HCT116 (cell line): ENCODE results near the gene CSGALNACT2. TPM values are rescaled to one million over a fixed set of nuclear protein-coding genes. Genes with fewer than 3 reads are reported as not detected.
A peak's percentile ranks its signal among the peaks of the same experiment; 100 is the strongest.

ENCODE experiments used
- ATAC-seq: fragments of 200-7000 bp; cut with Tn5 transposase; 2 replicates; pipeline ENCODE4 v1.9.1; 2020; ENCODE audit warnings: mild to moderate bottlenecking, moderate library complexity
- BruUV-seq: library from RNA; stranded (reverse); fragments of 400-500 nt; replicated peaks from 2 replicates; lab custom pipeline; 2021; lab: Mats Ljungman, UMichigan
- CTCF ChIA-PET: fragments of 300-600 bp; sonication (Branson Sonifier 250); formaldehyde crosslinking; loops from one replicate; lab custom pipeline; 2021; ENCODE audit warnings: antibody characterized with exemption; lab: Charles Lee
- POLR2A ChIA-PET: fragments of 300-600, 350-600 bp; sonication (Branson Sonifier 250); formaldehyde crosslinking; loops from one replicate; lab custom pipeline; 2021; ENCODE audit warnings: antibody characterized with exemption; lab: Charles Lee
- RAD21 ChIA-PET, 2 experiments: fragments of 300-600 bp; sonication (Branson Sonifier 250); formaldehyde crosslinking; loops; one replicate each; lab custom pipeline; 2023; ENCODE audit warnings: low total read pairs in 2 of 2; ENCODE audit not compliant: uncharacterized antibody in 2 of 2, unreplicated experiment in 2 of 2, low non-redundant PET in 1 of 2; lab: Charles Lee
- DNase-seq: peaks from one replicate; pipeline ENCODE4 v3.0.0-alpha.2; 2010; ENCODE audit warnings: low read depth, low spot score
- H2AFZ ChIP-seq: fragments of 200-600 bp; shearing (Covaris generic), sonication (generic); 2 replicates; pipeline ENCODE4 v1.6.1; 2017; ENCODE audit warnings: low read depth, mixed run types, mixed read lengths, antibody characterized with exemption, low read length; ENCODE audit not compliant: poor library complexity, severe bottlenecking
- H3K27ac ChIP-seq: 2 replicates; pipeline ENCODE4 v1.5.1; 2012; ENCODE audit warnings: low read depth, low read length
- H3K27me3 ChIP-seq: fragments of 200-600 bp; sonication (generic); 2 replicates; pipeline ENCODE4 v1.6.1; 2016; ENCODE audit warnings: mixed run types, low read length, mixed read lengths; ENCODE audit not compliant: insufficient read depth
- H3K36me3 ChIP-seq, 2 experiments: fragments of 200-500 bp in 1 of 2; fragments of 200-600 bp in 1 of 2; sonication (Bioruptor generic) in 1 of 2; sonication (generic) in 1 of 2; 2 replicates each; pipeline versions ENCODE4 v1.5.1 to v1.6.1; 2014 to 2016; ENCODE audit warnings: low read length in 2 of 2, inconsistent platforms in 1 of 2, mixed read lengths in 1 of 2, mixed run types in 1 of 2; ENCODE audit not compliant: insufficient read depth in 2 of 2, control insufficient read depth in 1 of 2
- H3K4me1 ChIP-seq, 2 experiments: fragments of 200-600 bp in 1 of 2; sonication (generic) in 1 of 2; 2 replicates each; pipeline versions ENCODE4 v1.5.1 to v1.6.1; 2012 to 2017; ENCODE audit warnings: low read length in 2 of 2, inconsistent platforms in 1 of 2, mild to moderate bottlenecking in 1 of 2, mixed read lengths in 1 of 2, mixed run types in 1 of 2, moderate library complexity in 1 of 2; ENCODE audit not compliant: insufficient read depth in 2 of 2, control insufficient read depth in 1 of 2
- H3K4me2 ChIP-seq: fragments of 200-600 bp; sonication (generic); 2 replicates; pipeline ENCODE4 v1.6.1; 2017; ENCODE audit warnings: mixed run types, low read length, mixed read lengths
- H3K4me3 ChIP-seq, 2 experiments: fragments of 200-600 bp in 1 of 2; sonication (generic) in 1 of 2; replicated peaks in 1 of 2; 2 replicates each; pipeline ENCODE4 v1.5.1; 2011 to 2016; ENCODE audit warnings: low read length in 2 of 2, control low read depth in 1 of 2, low read depth in 1 of 2, mild to moderate bottlenecking in 1 of 2, mixed read lengths in 1 of 2, mixed run types in 1 of 2
- H3K79me2 ChIP-seq: fragments of 200-600 bp; sonication (generic); 2 replicates; pipeline ENCODE4 v1.6.1; 2017; ENCODE audit warnings: mild to moderate bottlenecking, mixed run types, low read length, moderate library complexity, mixed read lengths; ENCODE audit not compliant: insufficient read depth
- H3K9ac ChIP-seq: fragments of 200-600 bp; sonication (generic); 2 replicates; pipeline ENCODE4 v1.6.1; 2016; ENCODE audit warnings: low read length, mixed read lengths
- H3K9me2 ChIP-seq: fragments of 200-600 bp; sonication (generic), shearing (Covaris generic); 2 replicates; pipeline ENCODE4 v1.6.1; 2017; ENCODE audit warnings: mixed run types, mild to moderate bottlenecking, moderate library complexity; ENCODE audit not compliant: insufficient read depth
- H3K9me3 ChIP-seq, 2 experiments: fragments of 200-500 bp in 1 of 2; fragments of 200-600 bp in 1 of 2; sonication (Bioruptor generic) in 1 of 2; sonication (generic) in 1 of 2; 2 replicates each; pipeline ENCODE4 v1.6.1; 2014 to 2017; ENCODE audit warnings: low read length in 2 of 2, mixed read lengths in 2 of 2, inconsistent platforms in 1 of 2, low read depth in 1 of 2, mild to moderate bottlenecking in 1 of 2, mixed run types in 1 of 2, moderate library complexity in 1 of 2; ENCODE audit not compliant: control insufficient read depth in 1 of 2, insufficient read depth in 1 of 2
- H4K20me1 ChIP-seq: fragments of 200-600 bp; sonication (generic), shearing (Covaris generic); 2 replicates; pipeline ENCODE4 v1.6.1; 2017; ENCODE audit warnings: mixed run types, mild to moderate bottlenecking, moderate library complexity; ENCODE audit not compliant: insufficient read depth
- CEBPB ChIP-seq: IDR thresholded peaks from 2 replicates; pipeline ENCODE4 v1.6.1; 2012; ENCODE audit warnings: low read depth
- CTCF ChIP-seq, 3 experiments: fragments of 200-600 bp in 1 of 3; sonication (generic) in 1 of 3; IDR thresholded peaks in 2 of 3; conservative IDR thresholded peaks in 1 of 3; 2 replicates each; pipeline ENCODE4 v1.5.1; 2012 to 2017; ENCODE audit warnings: low read depth in 2 of 3, low read length in 2 of 3, antibody characterized with exemption in 1 of 3, borderline replicate concordance in 1 of 3, control low read depth in 1 of 3, mild to moderate bottlenecking in 1 of 3, mixed read lengths in 1 of 3, mixed run types in 1 of 3, moderate library complexity in 1 of 3; ENCODE audit not compliant: insufficient read depth in 1 of 3
- EZH2 ChIP-seq: fragments of 200-600 bp; sonication (generic); IDR thresholded peaks from 2 replicates; pipeline ENCODE4 v1.6.1; 2017; ENCODE audit warnings: antibody characterized with exemption, mixed run types
- RAD21 ChIP-seq: IDR thresholded peaks from 2 replicates; pipeline ENCODE4 v1.6.1; 2012; ENCODE audit warnings: low read depth, mild to moderate bottlenecking
- ZFX ChIP-seq: fragments of 450-650 bp; IDR thresholded peaks from 2 replicates; pipeline ENCODE4 v1.6.1; 2017
- ZNF274 ChIP-seq: fragments of 200-500 bp; sonication (Bioruptor generic); IDR thresholded peaks from 2 replicates; pipeline ENCODE4 v1.6.1; 2014; ENCODE audit warnings: mild to moderate bottlenecking, low read depth, low read length, inconsistent platforms
- intact Hi-C: fragments of 100-400 bp; cut with micrococcal nuclease; formaldehyde crosslinking; loops from 2 replicates; pipeline ENCODE4 v1.10.0; 2022
- total RNA-seq: library from RNA; stranded (reverse); gene quantifications from one replicate; pipeline ENCODE4 v1.2.1, GENCODE V29; 2021; ENCODE audit not compliant: unreplicated experiment

Gene CSGALNACT2
- total RNA-seq, 1 experiment from 2014 or later, result 9.9 TPM

- ChIA-PET RAD21 (no interaction called here), CTCF (interaction anchor here (0.5 to 4.6 kb wide), 10 partner anchors 9 to 151 kb away, joined by 3 to 40 read pairs (median 4); no protein-coding TSS in a partner anchor), POLR2A (interaction anchor here (1.0 kb wide), 1 partner anchor 9 kb away, joined by 5 read pairs; no protein-coding TSS in a partner anchor)
- DNase-seq (peak; percentile 31), ATAC-seq (peak; percentile 56)
- Histone ChIP-seq H3K4me3 (peak overlapping the region; percentile 69 to 75), H3K4me2 (peak overlapping the region; percentile 96), H3K9me3 (no peaks in the 10 kb centered on the region), H3K27ac (peak overlapping the region; percentile 37; the same call in 1 of the 2 replicates), H3K9me2 (no peaks in the 10 kb centered on the region), H3K36me3 (peaks cover 21 to 22% of the 10 kb centered on the region in 2 experiments; a peak in 3 of 4 replicates), H3K79me2 (no peaks in the 10 kb centered on the region), H3K9ac (peak overlapping the region; percentile 69; the same call in 1 of the 2 replicates), H4K20me1 (no peaks in the 10 kb centered on the region), H3K27me3 (no peaks in the 10 kb centered on the region), H2AFZ (no peak overlapping the region), H3K4me1 (peaks cover 21 to 37% of the 10 kb centered on the region in 2 experiments; a peak in 3 of 4 replicates)
- intact Hi-C loops, result loop anchor here (2.0 to 10.0 kb wide), 3 partner anchors 57 to 337 kb away; no protein-coding TSS in a partner anchor
- TF ChIP-seq ZNF274 (no peak), CEBPB (no peak), ZFX (no peak), EZH2 (no peak), CTCF (IDR thresholded peaks at IDR 0.05 in 2 of 3, conservative IDR thresholded peaks at IDR 0.05 in 1 of 3; ENCODE audit: borderline replicate concordance in 1 of 3, insufficient read depth in 1 of 3, low read depth in 2 of 3, low read length in 2 of 3) (peak; percentile 19 to 80 (median 77); a peak in 4 of 6 replicates), RAD21 (peak; percentile 29; the same call in 1 of the 2 replicates)
- no TSS peak for BruUV-seq
Observed at GRCh38 chr10:43202224-43202656, 64.0 kb downstream of the CSGALNACT2 start.
